NB4 (cell line): ENCODE data around the gene RPS27.

Source experiments
- CTCF ChIP-seq: IDR thresholded peaks from one replicate; pipeline ENCODE4 v1.5.1; 2012; ENCODE audit warnings: low read depth, low read length
- POLR2A ChIP-seq: IDR thresholded peaks from 2 replicates; pipeline ENCODE4 v1.6.1; 2011; ENCODE audit warnings: mild to moderate bottlenecking; ENCODE audit not compliant: insufficient read length; ENCODE audit errors: extremely low read depth

- TF ChIP-seq POLR2A (no peak), CTCF (no peak)
Measured at GRCh38 chr1:153944005-153944826, 46.3 kb upstream of the RPS27 start.
